ENCODE results near the gene MTERF2.

Gene MTERF2

GRCh38 chr12:106954462-106955376 is 32.2 kb downstream of the MTERF2 start:
- H3K27ac ChIP-seq (ENCODE audit: low read depth, low read length) = peak overlapping the region; percentile 45
- no peaks in the 10 kb centered on the region for H3K36me3 ChIP-seq (ENCODE audit: control insufficient read depth, insufficient read depth, low read length)
- H3K27me3 ChIP-seq (ENCODE audit: insufficient read depth, low read length, poor library complexity) = peaks cover 2% of the 10 kb centered on the region
- H3K4me2 ChIP-seq (ENCODE audit: low read length) = peak overlapping the region; percentile 59
- no peak overlapping the region for H2BK15ac ChIP-seq (replicated peaks; ENCODE audit: low read depth)
- H2BK120ac ChIP-seq (ENCODE audit: low read depth, low read length) = no peak overlapping the region
- H4K5ac ChIP-seq (ENCODE audit: low read length) = no peak overlapping the region
- H3K4me1 ChIP-seq (ENCODE audit: control insufficient read depth, low read depth, low read length) = no peaks in the 10 kb centered on the region
- H3K56ac ChIP-seq (ENCODE audit: low read length) = peak overlapping the region; percentile 88
- H2BK5ac ChIP-seq (ENCODE audit: low read length) = no peak overlapping the region
- H2AK5ac ChIP-seq (ENCODE audit: low read length) = no peak overlapping the region
- peak overlapping the region; percentile 46 for H3K4me3 ChIP-seq (ENCODE audit: low read length)
- no peak overlapping the region for H3K18ac ChIP-seq (ENCODE audit: low read length)
- no peak for DNase-seq
- H3K79me2 ChIP-seq (ENCODE audit: control insufficient read depth, insufficient read depth, low read length) = peaks cover 4% of the 10 kb centered on the region
- peak overlapping the region; percentile 80 for H3K9ac ChIP-seq (ENCODE audit: low read length)
- H3K79me1 ChIP-seq (ENCODE audit: low read length) = peaks cover 3% of the 10 kb centered on the region
- no CpG with 5 or more reads among the region's 36 CpGs for WGBS (ENCODE audit: extremely low coverage, insufficient coverage, low lambda C conversion rate)
- no peak overlapping the region for H3K4ac ChIP-seq (ENCODE audit: low read depth, low read length)
- H4K8ac ChIP-seq (ENCODE audit: low read depth, low read length) = no peak overlapping the region
- H3K23ac ChIP-seq (ENCODE audit: low read length) = no peak overlapping the region

- no CpG with 5 or more reads among the region's 12 CpGs for WGBS (ENCODE audit: extremely low coverage, insufficient coverage, low lambda C conversion rate)
- peaks cover 2% of the 10 kb centered on the region for H3K79me1 ChIP-seq (ENCODE audit: low read length)
- H3K79me2 ChIP-seq (ENCODE audit: control insufficient read depth, insufficient read depth, low read length) = peaks cover 4% of the 10 kb centered on the region
- no peak overlapping the region for H2BK120ac ChIP-seq (ENCODE audit: low read depth, low read length)
- no peaks in the 10 kb centered on the region for H3K4me1 ChIP-seq (ENCODE audit: control insufficient read depth, low read depth, low read length)
- no peak for DNase-seq
- no peak overlapping the region for H2AK5ac ChIP-seq (ENCODE audit: low read length)
- H3K27me3 ChIP-seq (ENCODE audit: insufficient read depth, low read length, poor library complexity) = peaks cover 2% of the 10 kb centered on the region
- H4K5ac ChIP-seq (ENCODE audit: low read length) = no peak overlapping the region
- H3K4ac ChIP-seq (ENCODE audit: low read depth, low read length) = no peak overlapping the region
- no peak overlapping the region for H3K4me3 ChIP-seq (ENCODE audit: low read length)
- H3K23ac ChIP-seq (ENCODE audit: low read length) = no peak overlapping the region
- no peak overlapping the region for H3K9ac ChIP-seq (ENCODE audit: low read length)
- H3K4me2 ChIP-seq (ENCODE audit: low read length) = no peak overlapping the region
- no peak overlapping the region for H3K27ac ChIP-seq (ENCODE audit: low read depth, low read length)
- H3K56ac ChIP-seq (ENCODE audit: low read length) = no peak overlapping the region
- no peak overlapping the region for H3K18ac ChIP-seq (ENCODE audit: low read length)
- no peaks in the 10 kb centered on the region for H3K36me3 ChIP-seq (ENCODE audit: control insufficient read depth, insufficient read depth, low read length)
- no peak overlapping the region for H2BK5ac ChIP-seq (ENCODE audit: low read length)
- H4K8ac ChIP-seq (ENCODE audit: low read depth, low read length) = no peak overlapping the region
- H2BK15ac ChIP-seq (replicated peaks; ENCODE audit: low read depth) = no peak overlapping the region
Measured at GRCh38 chr12:106953352-106954250, 33.3 kb downstream of the MTERF2 start.

GRCh38 chr12:106950591-106950990 is 36.4 kb downstream of the MTERF2 start:
- no peak overlapping the region for H3K4me3 ChIP-seq (ENCODE audit: low read length)

GRCh38 chr12:106947461-106947860 is 39.5 kb downstream of the MTERF2 start:
- no peak overlapping the region for H3K18ac ChIP-seq (ENCODE audit: low read length)
- H4K8ac ChIP-seq (ENCODE audit: low read depth, low read length) = no peak overlapping the region
- H3K36me3 ChIP-seq (ENCODE audit: control insufficient read depth, insufficient read depth, low read length) = no peaks in the 10 kb centered on the region
- no peak for DNase-seq
- H3K79me2 ChIP-seq (ENCODE audit: control insufficient read depth, insufficient read depth, low read length) = no peaks in the 10 kb centered on the region
- no peak overlapping the region for H3K4me2 ChIP-seq (ENCODE audit: low read length)
- H3K27me3 ChIP-seq (ENCODE audit: insufficient read depth, low read length, poor library complexity) = peaks cover 2% of the 10 kb centered on the region
- H4K5ac ChIP-seq (ENCODE audit: low read length) = no peak overlapping the region
- no peak overlapping the region for H3K4ac ChIP-seq (ENCODE audit: low read depth, low read length)
- no peak overlapping the region for H3K4me3 ChIP-seq (ENCODE audit: low read length)
- no peak overlapping the region for H2BK120ac ChIP-seq (ENCODE audit: low read depth, low read length)
- no peaks in the 10 kb centered on the region for H3K4me1 ChIP-seq (ENCODE audit: control insufficient read depth, low read depth, low read length)
- H2BK5ac ChIP-seq (ENCODE audit: low read length) = no peak overlapping the region
- no peak overlapping the region for H3K56ac ChIP-seq (ENCODE audit: low read length)
- no peak overlapping the region for H3K9ac ChIP-seq (ENCODE audit: low read length)
- no peak overlapping the region for H3K23ac ChIP-seq (ENCODE audit: low read length)
- H3K79me1 ChIP-seq (ENCODE audit: low read length) = no peaks in the 10 kb centered on the region
- H2AK5ac ChIP-seq (ENCODE audit: low read length) = no peak overlapping the region
- H2BK15ac ChIP-seq (replicated peaks; ENCODE audit: low read depth) = no peak overlapping the region
- H3K27ac ChIP-seq (ENCODE audit: low read depth, low read length) = no peak overlapping the region

More at GRCh38 chr12:106950591-106950990, 36.4 kb downstream of the MTERF2 start:
- Histone ChIP-seq H3K79me2 (ENCODE audit: control insufficient read depth, insufficient read depth, low read length) (no peaks in the 10 kb centered on the region), H2BK120ac (ENCODE audit: low read depth, low read length) (no peak overlapping the region), H3K4ac (ENCODE audit: low read depth, low read length) (no peak overlapping the region), H3K79me1 (ENCODE audit: low read length) (no peaks in the 10 kb centered on the region), H3K18ac (ENCODE audit: low read length) (no peak overlapping the region), H3K4me1 (ENCODE audit: control insufficient read depth, low read depth, low read length) (no peaks in the 10 kb centered on the region), H2BK5ac (ENCODE audit: low read length) (no peak overlapping the region), H3K4me2 (ENCODE audit: low read length) (no peak overlapping the region), H3K27ac (ENCODE audit: low read depth, low read length) (no peak overlapping the region), H3K56ac (ENCODE audit: low read length) (no peak overlapping the region), H2AK5ac (ENCODE audit: low read length) (no peak overlapping the region), H3K23ac (ENCODE audit: low read length) (no peak overlapping the region), H4K5ac (ENCODE audit: low read length) (no peak overlapping the region), H4K8ac (ENCODE audit: low read depth, low read length) (no peak overlapping the region), H3K9ac (ENCODE audit: low read length) (no peak overlapping the region), H2BK15ac (replicated peaks; ENCODE audit: low read depth) (no peak overlapping the region), H3K27me3 (ENCODE audit: insufficient read depth, low read length, poor library complexity) (peaks cover 2% of the 10 kb centered on the region), H3K36me3 (ENCODE audit: control insufficient read depth, insufficient read depth, low read length) (no peaks in the 10 kb centered on the region)
- DNase-seq = no peak
- WGBS (ENCODE audit: extremely low coverage, insufficient coverage, low lambda C conversion rate) = no CpG with 5 or more reads among the region's 5 CpGs

GRCh38 chr12:106945261-106945851 is 41.6 kb downstream of the MTERF2 start:
- H2BK15ac ChIP-seq (replicated peaks; ENCODE audit: low read depth) = no peak overlapping the region
- no peak overlapping the region for H3K23ac ChIP-seq (ENCODE audit: low read length)
- H3K18ac ChIP-seq (ENCODE audit: low read length) = no peak overlapping the region
- H2AK5ac ChIP-seq (ENCODE audit: low read length) = no peak overlapping the region
- no peaks in the 10 kb centered on the region for H3K79me1 ChIP-seq (ENCODE audit: low read length)
- H3K9ac ChIP-seq (ENCODE audit: low read length) = no peak overlapping the region
- H3K4me3 ChIP-seq (ENCODE audit: low read length) = no peak overlapping the region
- no peak overlapping the region for H3K56ac ChIP-seq (ENCODE audit: low read length)
- no peak overlapping the region for H2BK5ac ChIP-seq (ENCODE audit: low read length)
- H3K36me3 ChIP-seq (ENCODE audit: control insufficient read depth, insufficient read depth, low read length) = no peaks in the 10 kb centered on the region
- no peak overlapping the region for H2BK120ac ChIP-seq (ENCODE audit: low read depth, low read length)
- no peak overlapping the region for H3K4ac ChIP-seq (ENCODE audit: low read depth, low read length)
- H3K4me1 ChIP-seq (ENCODE audit: control insufficient read depth, low read depth, low read length) = no peaks in the 10 kb centered on the region
- peak; percentile 47 for DNase-seq
- no peaks in the 10 kb centered on the region for H3K79me2 ChIP-seq (ENCODE audit: control insufficient read depth, insufficient read depth, low read length)
- no peak overlapping the region for H4K8ac ChIP-seq (ENCODE audit: low read depth, low read length)
- no CpG with 5 or more reads among the region's 1 CpG for WGBS (ENCODE audit: extremely low coverage, insufficient coverage, low lambda C conversion rate)
- H3K4me2 ChIP-seq (ENCODE audit: low read length) = no peak overlapping the region
- H3K27ac ChIP-seq (ENCODE audit: low read depth, low read length) = no peak overlapping the region
- H3K27me3 ChIP-seq (ENCODE audit: insufficient read depth, low read length, poor library complexity) = no peaks in the 10 kb centered on the region
- no peak overlapping the region for H4K5ac ChIP-seq (ENCODE audit: low read length)
